SK-N-SH treated with all-trans-retinoic acid at 6 μM for 48 hours (cell line): Measurements from ENCODE around the gene TPR.

Experiments used
- ARNTL ChIP-seq: fragments of 450-650 bp; formaldehyde crosslinking; IDR thresholded peaks from 2 replicates; pipeline ENCODE4 v1.5.0; 2020; ENCODE audit warnings: low read depth, mild to moderate bottlenecking, moderate library complexity, borderline replicate concordance
- CREB5 ChIP-seq: fragments of 250-450 bp; sonication (Bioruptor Pico); IDR thresholded peaks from 2 replicates; pipeline ENCODE4 v1.5.1; 2020; ENCODE audit warnings: low read depth, mild to moderate bottlenecking, moderate library complexity
- CSDC2 ChIP-seq: fragments of 250-450 bp; sonication (Bioruptor Pico); IDR thresholded peaks from 2 replicates; pipeline ENCODE4 v1.5.0; 2020; ENCODE audit warnings: mild to moderate bottlenecking, moderate library complexity
- ISL1 ChIP-seq: fragments of 250-450 bp; sonication (Bioruptor Pico); IDR thresholded peaks from 2 replicates; pipeline ENCODE4 v2.1.2; 2022; ENCODE audit warnings: mild to moderate bottlenecking, moderate library complexity
- PATZ1 ChIP-seq: fragments of 250-450 bp; sonication (Bioruptor Pico); IDR thresholded peaks from 2 replicates; pipeline ENCODE4 v1.8.0; 2020; ENCODE audit warnings: mild to moderate bottlenecking, moderate library complexity, borderline replicate concordance
- POU6F1 ChIP-seq: fragments of 250-450 bp; sonication (Bioruptor Pico); IDR thresholded peaks from 2 replicates; pipeline ENCODE4 v1.8.0; 2021; ENCODE audit warnings: low read depth, mild to moderate bottlenecking, moderate library complexity, borderline replicate concordance
- PPARA ChIP-seq: fragments of 250-450 bp; sonication (Bioruptor Pico); IDR thresholded peaks from 2 replicates; pipeline ENCODE4 v1.5.0; 2020; ENCODE audit warnings: mild to moderate bottlenecking, borderline replicate concordance
- RARB ChIP-seq: fragments of 250-450 bp; sonication (Bioruptor Pico); IDR thresholded peaks from 2 replicates; pipeline ENCODE4 v1.8.0; 2021; ENCODE audit warnings: mild to moderate bottlenecking, moderate library complexity
- TOX ChIP-seq: fragments of 250-450 bp; sonication (Bioruptor Pico); IDR thresholded peaks from 2 replicates; pipeline ENCODE4 v1.8.0; 2021; ENCODE audit warnings: mild to moderate bottlenecking, moderate library complexity, borderline replicate concordance
- ZNF8 ChIP-seq: fragments of 450-650 bp; formaldehyde crosslinking; IDR thresholded peaks from 2 replicates; pipeline ENCODE4 v1.5.0; 2020; ENCODE audit warnings: mild to moderate bottlenecking, moderate library complexity

- TF ChIP-seq POU6F1 (CRISPR knock-in tag) = no peak
- no peak for TF ChIP-seq CREB5 (CRISPR knock-in tag)
- TF ChIP-seq RARB (CRISPR knock-in tag) = no peak
- TF ChIP-seq TOX (CRISPR knock-in tag) = no peak
- TF ChIP-seq ZNF8 = no peak
- no peak for TF ChIP-seq PATZ1
- no peak for TF ChIP-seq PPARA (CRISPR knock-in tag)
- TF ChIP-seq CSDC2 (CRISPR knock-in tag) = no peak
- TF ChIP-seq ARNTL (CRISPR knock-in tag) = no peak
- TF ChIP-seq ISL1 (CRISPR knock-in tag) = no peak
Observed at GRCh38 chr1:186340772-186341171, 34.3 kb downstream of the TPR start.
